A549 (cell line): ENCODE data around the gene LTA. TPM values are rescaled to one million over a fixed set of nuclear protein-coding genes. Genes with fewer than 3 reads are reported as not detected.

ENCODE experiments used
- ATAC-seq, 2 experiments: fragments of 200-7000 bp in 1 of 2; fragments of >200 bp in 1 of 2; cut with Nextera tagmentation in 1 of 2; cut with Tn5 transposase in 1 of 2; 3 replicates each; pipeline versions ENCODE4 v1.8.0 to v1.9.1; 2018 to 2020; ENCODE audit warnings: mild to moderate bottlenecking in 1 of 2, moderate library complexity in 1 of 2
- CTCF ChIA-PET: fragments of 300-600 bp; sonication (Branson Sonifier 250); formaldehyde crosslinking; extraction: SDS; loops from one replicate; lab custom pipeline; 2021; ENCODE audit warnings: antibody characterized with exemption, inconsistent platforms; lab: Yijun Ruan, JAX
- POLR2A ChIA-PET: fragments of 350-600 bp; formaldehyde crosslinking; extraction: SDS; loops from one replicate; lab custom pipeline; 2021; ENCODE audit warnings: antibody characterized with exemption, inconsistent platforms; lab: Yijun Ruan, JAX
- DNase-seq, 2 experiments: peaks; one replicate each; pipeline versions ENCODE4 v3.0.0 to v3.0.0-alpha.2; 2011 to 2016; ENCODE audit warnings: low read depth in 1 of 2, low spot score in 1 of 2
- FAIRE-seq: peaks from 2 replicates; lab custom pipeline; 2011; peaks lifted over from hg19 to GRCh38; lab: Jason Lieb, UNC
- H3K27ac ChIP-seq, 2 experiments: fragments of >200 bp; sonication (Bioruptor Twin); formaldehyde crosslinking; 3 replicates each; pipeline ENCODE4 v1.5.1; 2016 to 2017
- H3K4me1 ChIP-seq: fragments of >200 bp; sonication (Bioruptor Twin); formaldehyde crosslinking; 3 replicates; pipeline ENCODE4 v1.6.1; 2016
- H3K4me2 ChIP-seq: fragments of >200 bp; sonication (Bioruptor Twin); formaldehyde crosslinking; 3 replicates; pipeline ENCODE4 v1.6.1; 2016
- H3K4me3 ChIP-seq: fragments of >200 bp; sonication (Bioruptor Twin); formaldehyde crosslinking; 3 replicates; pipeline ENCODE4 v1.5.1; 2016
- H3K9me3 ChIP-seq: fragments of >200 bp; sonication (Bioruptor Twin); formaldehyde crosslinking; 3 replicates; pipeline ENCODE4 v1.6.1; 2016
- ATOH8 ChIP-seq: fragments of 250-450 bp; sonication (Bioruptor Pico); IDR thresholded peaks from 2 replicates; pipeline ENCODE4 v1.5.0; 2020; ENCODE audit warnings: low read depth, mild to moderate bottlenecking, moderate library complexity
- CEBPB ChIP-seq, 2 experiments: fragments of >200 bp in 1 of 2; sonication (Bioruptor Twin) in 1 of 2; formaldehyde crosslinking in 1 of 2; IDR thresholded peaks; 2 replicates each; pipeline ENCODE4 v1.6.1; 2012 to 2016
- CTCF ChIP-seq: fragments of >200 bp; sonication (Bioruptor Twin); formaldehyde crosslinking; IDR thresholded peaks from 3 replicates; pipeline ENCODE4 v1.5.1; 2016
- ESRRA ChIP-seq: fragments of 150-350 bp; IDR thresholded peaks from 2 replicates; pipeline ENCODE4 v1.6.1; 2014; ENCODE audit warnings: mild to moderate bottlenecking, low read length, borderline replicate concordance
- HDAC2 ChIP-seq: fragments of 200-600 bp; sonication (generic); IDR thresholded peaks from 2 replicates; pipeline ENCODE4 v1.6.1; 2016
- HEYL ChIP-seq: fragments of 250-450 bp; sonication (Bioruptor Pico); IDR thresholded peaks from 2 replicates; pipeline ENCODE4 v1.8.0; 2021; ENCODE audit warnings: mild to moderate bottlenecking, moderate library complexity
- HOXB13 ChIP-seq: fragments of 250-450 bp; sonication (Bioruptor Pico); IDR thresholded peaks from 2 replicates; pipeline ENCODE4 v1.5.0; 2020; ENCODE audit warnings: low read depth, mild to moderate bottlenecking, moderate library complexity
- HOXB5 ChIP-seq: fragments of 250-450 bp; sonication (Bioruptor Pico); IDR thresholded peaks from 2 replicates; pipeline ENCODE4 v1.5.0; 2020; ENCODE audit warnings: mild to moderate bottlenecking, moderate library complexity
- JUN ChIP-seq, 2 experiments: fragments of >200 bp; sonication (Bioruptor Twin); formaldehyde crosslinking; IDR thresholded peaks; 2 replicates in 1 of 2; 3 replicates in 1 of 2; pipeline ENCODE4 v1.6.1; 2016 to 2017
- JUNB ChIP-seq: fragments of >200 bp; sonication (Bioruptor Twin); formaldehyde crosslinking; IDR thresholded peaks from 2 replicates; pipeline ENCODE4 v1.6.1; 2016
- KDM5A ChIP-seq: fragments of 200-600 bp; sonication (generic); IDR thresholded peaks from 2 replicates; pipeline ENCODE4 v1.6.1; 2016; ENCODE audit warnings: antibody characterized with exemption, mild to moderate bottlenecking
- MAX ChIP-seq: IDR thresholded peaks from 2 replicates; pipeline ENCODE4 v1.6.1; 2012
- NPAS2 ChIP-seq: fragments of 250-450 bp; sonication (Bioruptor Pico); IDR thresholded peaks from 2 replicates; pipeline ENCODE4 v1.8.0; 2022; ENCODE audit warnings: mild to moderate bottlenecking, moderate library complexity, borderline replicate concordance
- NR3C1 ChIP-seq: fragments of >200 bp; sonication (Bioruptor Twin); formaldehyde crosslinking; IDR thresholded peaks from 3 replicates; pipeline ENCODE4 v1.6.1; 2017
- PHF8 ChIP-seq: fragments of 200-600 bp; sonication (generic); IDR thresholded peaks from 2 replicates; pipeline ENCODE4 v1.6.1; 2016; ENCODE audit warnings: low read depth, mild to moderate bottlenecking, antibody characterized with exemption, moderate library complexity, borderline replicate concordance
- RAD21 ChIP-seq, 2 experiments: fragments of >200 bp in 1 of 2; sonication (Bioruptor Twin) in 1 of 2; formaldehyde crosslinking in 1 of 2; IDR thresholded peaks in 1 of 2; conservative IDR thresholded peaks in 1 of 2; 2 replicates in 1 of 2; 3 replicates in 1 of 2; pipeline ENCODE4 v1.6.1; 2012 to 2018; ENCODE audit warnings: inconsistent platforms in 1 of 2
- RCOR1 ChIP-seq: fragments of 150-350 bp; IDR thresholded peaks from 2 replicates; pipeline ENCODE4 v1.6.1; 2014; ENCODE audit warnings: antibody characterized with exemption, low read length, low read depth
- USF2 ChIP-seq: fragments of 450-650 bp; IDR thresholded peaks from 2 replicates; pipeline ENCODE4 v1.6.1; 2014; ENCODE audit warnings: antibody characterized with exemption
- ZSCAN20 ChIP-seq: fragments of 250-450 bp; sonication (Bioruptor Pico); IDR thresholded peaks from 2 replicates; pipeline ENCODE4 v1.8.0; 2022; ENCODE audit warnings: mild to moderate bottlenecking, moderate library complexity
- WGBS: methylation state at CpG from one replicate; pipeline ENCODE4 v1.1.6; 2017; ENCODE audit errors: missing lambda C conversion rate; 5-methylcytosine and 5-hydroxymethylcytosine counted together
- polyA plus RNA-seq, 4 experiments: library from polyadenylated mRNA; depleted of rRNA in 3 of 4; stranded (reverse); fragments of >200 nt; fragmentation: RNase III in 1 of 4; extraction: RNeasy Plus Mini Kit Qiagen cat#74134 plus additional on column Dnase treatment in 1 of 4; gene quantifications; 2 replicates in 3 of 4; 3 replicates in 1 of 4; pipeline ENCODE4 v1.2.3, GENCODE V29; 2011 to 2017
- TF ChIP-seq, protein P1 (sequence below): IDR thresholded peaks from 2 replicates; pipeline ENCODE4 v1.6.1; 2012; ENCODE audit warnings: low read depth, borderline replicate concordance
- TF ChIP-seq, protein P2 (sequence below): fragments of 200-600 bp; sonication (generic); IDR thresholded peaks from 2 replicates; pipeline ENCODE4 v1.6.1; 2016; ENCODE audit warnings: antibody characterized with exemption, mild to moderate bottlenecking, moderate library complexity

Gene LTA
- polyA plus RNA-seq, 2 of the 4 experiments (the other 2 are of a cell fraction) = 0.08 TPM; not detected in 1

GRCh38 chr6:31546958-31547726 is 24.9 kb upstream of the LTA start, which contains the start of gene NFKBIL1:
Gene NFKBIL1, plus strand, starts transcription at chr6:31547608. Its CDS starts 87 bp downstream, at chr6:31547695.
- Histone ChIP-seq H3K4me2 (peak within 1 kb of the TSS; percentile 67), H3K4me1 (peaks cover 14% of the 10 kb centered on the region), H3K4me3 (peak within 1 kb of the TSS; percentile 57), H3K9me3 (no peaks in the 10 kb centered on the region), H3K27ac (peak within 1 kb of the TSS; percentile 87 to 90)
- peak; percentile 93 to 95 for ATAC-seq
- no peak for FAIRE-seq
- ChIA-PET CTCF (interaction anchor here (0.6 to 15.7 kb wide), 21 partner anchors 10 to 777 kb away, joined by 3 to 331 read pairs (median 4); partner anchors contain the start of genes AIF1, LST1, LTB and NCR3), POLR2A (interaction anchor here (0.6 to 1.4 kb wide), 8 partner anchors 18 to 1465 kb away, joined by 3 to 6 read pairs (median 4); partner anchors contain the start of gene HSPA1B)
- TF ChIP-seq HDAC2 (no peak), MAX (peak; percentile 66; the same call in 1 of the 2 replicates), JUN (IDR thresholded peaks at IDR 0.05) (peak; percentile 39 to 50; a peak in 1 of 5 replicates), CEBPB (IDR thresholded peaks at IDR 0.05) (peak in 1 of 2 experiments; percentile 31; a peak in 1 of 4 replicates)
- TF ChIP-seq, protein P1, sequence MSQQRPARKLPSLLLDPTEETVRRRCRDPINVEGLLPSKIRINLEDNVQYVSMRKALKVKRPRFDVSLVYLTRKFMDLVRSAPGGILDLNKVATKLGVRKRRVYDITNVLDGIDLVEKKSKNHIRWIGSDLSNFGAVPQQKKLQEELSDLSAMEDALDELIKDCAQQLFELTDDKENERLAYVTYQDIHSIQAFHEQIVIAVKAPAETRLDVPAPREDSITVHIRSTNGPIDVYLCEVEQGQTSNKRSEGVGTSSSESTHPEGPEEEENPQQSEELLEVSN = no peak
- under 1% methylated on average over 25 of the region's 25 CpGs for WGBS
- peak; percentile 85 to 97 for DNase-seq

DNA sequence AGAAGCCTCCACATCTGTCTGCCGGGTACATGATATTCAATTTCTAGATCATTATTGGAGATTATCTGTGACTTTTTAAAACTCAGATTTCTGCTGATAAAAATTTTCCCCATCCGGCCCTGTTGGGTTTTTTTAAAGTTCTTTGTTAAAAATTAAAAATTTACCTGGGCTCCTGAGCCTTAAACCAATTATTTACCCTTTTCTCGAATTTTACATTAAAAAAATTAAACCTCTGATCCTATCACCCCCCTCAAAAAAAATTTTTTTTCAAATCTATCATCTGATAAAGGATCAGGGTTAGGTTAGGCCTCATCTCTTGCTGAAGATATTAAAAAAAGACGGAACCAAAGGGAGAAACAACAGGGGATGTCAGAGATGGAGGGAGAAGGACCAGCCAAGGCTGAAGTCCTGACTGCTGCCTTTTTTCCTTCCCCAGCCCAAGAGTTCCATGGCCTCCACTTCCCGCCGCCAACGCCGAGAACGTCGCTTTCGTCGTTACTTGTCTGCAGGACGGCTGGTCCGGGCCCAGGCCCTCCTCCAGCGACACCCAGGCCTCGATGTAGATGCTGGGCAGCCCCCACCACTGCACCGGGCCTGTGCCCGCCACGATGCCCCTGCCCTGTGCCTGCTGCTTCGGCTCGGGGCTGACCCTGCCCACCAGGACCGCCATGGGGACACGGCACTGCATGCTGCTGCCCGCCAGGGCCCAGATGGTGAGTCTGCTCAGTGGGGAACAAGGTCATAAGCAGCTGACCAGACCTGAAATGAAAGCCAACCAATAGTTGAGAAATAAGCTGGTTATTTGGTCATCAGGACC is 24.2 kb upstream of the LTA start:
- H3K9me3 ChIP-seq = no peaks in the 10 kb centered on the region
- WGBS = 77% methylated on average over 22 of the region's 24 CpGs
- FAIRE-seq = no peak
- peaks cover 13% of the 10 kb centered on the region for H3K4me1 ChIP-seq
- peak overlapping the region; percentile 57 for H3K4me3 ChIP-seq
- no peak for ATAC-seq
- POLR2A ChIA-PET = interaction anchor here (0.6 to 1.4 kb wide), 5 partner anchors 17 to 1464 kb away, joined by 3 to 6 read pairs (median 4); partner anchors contain the start of gene HSPA1B
- peak overlapping the region; percentile 67 for H3K4me2 ChIP-seq
- DNase-seq = no peak
- CTCF ChIA-PET = interaction anchor here (0.8 to 15.7 kb wide), 9 partner anchors 9 to 248 kb away, joined by 3 to 331 read pairs (median 6); partner anchors contain the start of genes LST1, LTB, NCR3 and TNF
- H3K27ac ChIP-seq = peak overlapping the region; percentile 87 to 90
- TF ChIP-seq NPAS2 (CRISPR knock-in tag) (no peak), USF2 (no peak), ZSCAN20 (no peak), HOXB13 (CRISPR knock-in tag) (no peak), HEYL (no peak), JUN (IDR thresholded peaks at IDR 0.05) (0 out of 5 replicates have a peak, but pooled peaks of 1 of the 2 experiments have one; percentile 11), RCOR1 (no peak), HOXB5 (no peak), NR3C1 (no peak), ESRRA (no peak), ATOH8 (CRISPR knock-in tag) (no peak), KDM5A (no peak), CTCF (no peak), RAD21 (conservative IDR thresholded peaks at IDR 0.05 in 1 of 2, IDR thresholded peaks at IDR 0.05 in 1 of 2) (no peak), JUNB (no peak), CEBPB (IDR thresholded peaks at IDR 0.05) (no peak), PHF8 (0 out of 2 replicates have a peak, but pooled peaks have one; percentile 58)
- TF ChIP-seq, protein P2, sequence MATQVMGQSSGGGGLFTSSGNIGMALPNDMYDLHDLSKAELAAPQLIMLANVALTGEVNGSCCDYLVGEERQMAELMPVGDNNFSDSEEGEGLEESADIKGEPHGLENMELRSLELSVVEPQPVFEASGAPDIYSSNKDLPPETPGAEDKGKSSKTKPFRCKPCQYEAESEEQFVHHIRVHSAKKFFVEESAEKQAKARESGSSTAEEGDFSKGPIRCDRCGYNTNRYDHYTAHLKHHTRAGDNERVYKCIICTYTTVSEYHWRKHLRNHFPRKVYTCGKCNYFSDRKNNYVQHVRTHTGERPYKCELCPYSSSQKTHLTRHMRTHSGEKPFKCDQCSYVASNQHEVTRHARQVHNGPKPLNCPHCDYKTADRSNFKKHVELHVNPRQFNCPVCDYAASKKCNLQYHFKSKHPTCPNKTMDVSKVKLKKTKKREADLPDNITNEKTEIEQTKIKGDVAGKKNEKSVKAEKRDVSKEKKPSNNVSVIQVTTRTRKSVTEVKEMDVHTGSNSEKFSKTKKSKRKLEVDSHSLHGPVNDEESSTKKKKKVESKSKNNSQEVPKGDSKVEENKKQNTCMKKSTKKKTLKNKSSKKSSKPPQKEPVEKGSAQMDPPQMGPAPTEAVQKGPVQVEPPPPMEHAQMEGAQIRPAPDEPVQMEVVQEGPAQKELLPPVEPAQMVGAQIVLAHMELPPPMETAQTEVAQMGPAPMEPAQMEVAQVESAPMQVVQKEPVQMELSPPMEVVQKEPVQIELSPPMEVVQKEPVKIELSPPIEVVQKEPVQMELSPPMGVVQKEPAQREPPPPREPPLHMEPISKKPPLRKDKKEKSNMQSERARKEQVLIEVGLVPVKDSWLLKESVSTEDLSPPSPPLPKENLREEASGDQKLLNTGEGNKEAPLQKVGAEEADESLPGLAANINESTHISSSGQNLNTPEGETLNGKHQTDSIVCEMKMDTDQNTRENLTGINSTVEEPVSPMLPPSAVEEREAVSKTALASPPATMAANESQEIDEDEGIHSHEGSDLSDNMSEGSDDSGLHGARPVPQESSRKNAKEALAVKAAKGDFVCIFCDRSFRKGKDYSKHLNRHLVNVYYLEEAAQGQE = no peak
- TF ChIP-seq, protein P1 = no peak
